ENCODE measurements around the gene PPP1R27. TPM values are rescaled to one million over a fixed set of nuclear protein-coding genes. Genes with fewer than 3 reads are reported as not detected.

PPP1R27 gene
- total and polyA plus RNA-seq, 9 of the 15 experiments (the other 6 are each of a cell fraction or from before 2014, with no cell fraction given): 0.29 to 6.9 (median 1.5) TPM; not detected in 2

GRCh38 chr17:81884520-81884919 lies 49.7 kb upstream of the PPP1R27 start:
- H3K9me1 ChIP-seq (ENCODE audit: control insufficient read depth, insufficient read depth, low read length): peaks cover 2% of the 10 kb centered on the region
- WGBS (ENCODE audit: insufficient coverage, low coverage, missing lambda C conversion rate): 86% methylated on average over 9 of the region's 11 CpGs
- TF ChIP-seq, protein P1, sequence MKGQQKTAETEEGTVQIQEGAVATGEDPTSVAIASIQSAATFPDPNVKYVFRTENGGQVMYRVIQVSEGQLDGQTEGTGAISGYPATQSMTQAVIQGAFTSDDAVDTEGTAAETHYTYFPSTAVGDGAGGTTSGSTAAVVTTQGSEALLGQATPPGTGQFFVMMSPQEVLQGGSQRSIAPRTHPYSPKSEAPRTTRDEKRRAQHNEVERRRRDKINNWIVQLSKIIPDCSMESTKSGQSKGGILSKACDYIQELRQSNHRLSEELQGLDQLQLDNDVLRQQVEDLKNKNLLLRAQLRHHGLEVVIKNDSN (CRISPR knock-in tag; IDR thresholded peaks at IDR 0.05): peak; percentile 52; the same call in 1 of the 2 replicates
- TF ChIP-seq RBFOX2 (IDR thresholded peaks at IDR 0.05; ENCODE audit: low read depth, low read length): peak; percentile 26; the same call in 1 of the 2 replicates
- no peak for TF ChIP-seq ZNF830 (CRISPR knock-in tag; IDR thresholded peaks at IDR 0.05)
- no peak for TF ChIP-seq NUFIP1 (IDR thresholded peaks at IDR 0.05; ENCODE audit: partially characterized antibody)
- TF ChIP-seq SUPT5H (IDR thresholded peaks at IDR 0.05): peak; percentile 41; the same call in 1 of the 2 replicates
- peak; percentile 4; the same call in 1 of the 2 replicates for TF ChIP-seq TFAP4 (CRISPR knock-in tag; IDR thresholded peaks at IDR 0.05; ENCODE audit: borderline replicate concordance)
- TF ChIP-seq POLR2G (IDR thresholded peaks at IDR 0.05; ENCODE audit: low read depth, low read length): 0 out of 2 replicates have a peak, but pooled peaks have one; percentile 45
- no peak overlapping the region for H3K9ac ChIP-seq (ENCODE audit: insufficient read depth in 1 of 2, low read depth in 2 of 2, low read length in 2 of 2)
- intact Hi-C loops (cut with micrococcal nuclease): no loop called here
- BruUV-seq (replicated peaks): no TSS peak
- H3K36me3 ChIP-seq (ENCODE audit: control insufficient read depth, insufficient read depth, low read length): peaks cover 91% of the 10 kb centered on the region
- DNase-seq (ENCODE audit: extremely low read depth in 1 of 4, low spot score in 3 of 4) (no peak), ATAC-seq (peak; percentile 44), FAIRE-seq (no peak)
- ChIA-PET CTCF (ENCODE audit: low intra/inter-chr PET ratio) (no interaction called here), POLR2A (interaction anchor here (0.6 to 10.5 kb wide), 12 partner anchors 9 to 791 kb away, joined by 3 to 85 read pairs (median 4); partner anchors contain the start of gene ARHGDIA)
- H3K4me3 ChIP-seq: no peak overlapping the region
- H3K4me1 ChIP-seq (replicated peaks in 1 of 2; ENCODE audit: control insufficient read depth in 2 of 2, insufficient read depth in 2 of 2, low read length in 2 of 2): peaks cover 0 to 30% of the 10 kb centered on the region in 2 experiments; a peak in 2 of 5 replicates
- no peak overlapping the region for H3K4me2 ChIP-seq (ENCODE audit: insufficient read depth, low read length)
- 0 out of 2 replicates have a peak, but pooled peaks cover 4% of the 10 kb centered on the region for H4K20me1 ChIP-seq (replicated peaks; ENCODE audit: control insufficient read depth, insufficient read depth, low read length)
- H3K9me3 ChIP-seq (replicated peaks; ENCODE audit: control insufficient read depth, insufficient read depth, low read depth, low read length): no peaks in the 10 kb centered on the region
- H3K27me3 ChIP-seq (ENCODE audit: control insufficient read depth in 2 of 2, insufficient read depth in 2 of 2, low read length in 2 of 2): no peaks in the 10 kb centered on the region
- no peak overlapping the region for H2AFZ ChIP-seq (ENCODE audit: low read depth, low read length)
- in situ Hi-C loops (cut with MboI): no loop called here
- H3K27ac ChIP-seq (ENCODE audit: extremely low read depth, low read depth, low read length): no peak overlapping the region
- peaks cover 34% of the 10 kb centered on the region for H3K79me2 ChIP-seq (ENCODE audit: control insufficient read depth, insufficient read depth, low read length)
